Neuronal stem cell (in vitro differentiated cells): ENCODE data around the gene YARS1.
A peak's percentile ranks its signal among the peaks of the same experiment; 100 is the strongest.

ENCODE experiments used
- DNase-seq: peaks from one replicate; pipeline ENCODE4 v3.0.0-alpha.2; 2013; ENCODE audit warnings: low spot score
- H2AFZ ChIP-seq: one replicate; pipeline ENCODE4 v1.6.1; 2013; ENCODE audit warnings: mild to moderate bottlenecking, low read length, inconsistent platforms
- H2AK5ac ChIP-seq: 2 replicates; pipeline ENCODE4 v1.6.1; 2013; ENCODE audit warnings: low read depth, mild to moderate bottlenecking, inconsistent platforms, low read length, moderate library complexity, mixed read lengths
- H2BK120ac ChIP-seq: 2 replicates; pipeline ENCODE4 v1.6.1; 2013; ENCODE audit warnings: low read depth, mild to moderate bottlenecking, inconsistent platforms, low read length, moderate library complexity, mixed read lengths
- H2BK12ac ChIP-seq: one replicate; pipeline ENCODE4 v1.6.1; 2013; ENCODE audit warnings: low read length, inconsistent platforms
- H2BK15ac ChIP-seq: 2 replicates; pipeline ENCODE4 v1.6.1; 2013; ENCODE audit warnings: mild to moderate bottlenecking, low read length, inconsistent platforms, mixed read lengths
- H2BK5ac ChIP-seq: one replicate; pipeline ENCODE4 v1.6.1; 2013; ENCODE audit warnings: inconsistent platforms, mild to moderate bottlenecking, low read length, moderate library complexity
- H3K14ac ChIP-seq: one replicate; pipeline ENCODE4 v1.6.1; 2013; ENCODE audit warnings: low read length, inconsistent platforms
- H3K18ac ChIP-seq: 2 replicates; pipeline ENCODE4 v1.6.1; 2013; ENCODE audit warnings: low read length, inconsistent platforms
- H3K23ac ChIP-seq: 2 replicates; pipeline ENCODE4 v1.6.1; 2013; ENCODE audit warnings: low read depth, mild to moderate bottlenecking, mixed read lengths, low read length, inconsistent platforms; ENCODE audit not compliant: poor library complexity
- H3K27ac ChIP-seq: replicated peaks from 3 replicates; pipeline ENCODE4 v1.5.1; 2013; ENCODE audit warnings: low read length, inconsistent platforms
- H3K27me3 ChIP-seq, 3 experiments: 2 replicates each; pipeline ENCODE4 v1.6.1; 2013; ENCODE audit warnings: low read length in 3 of 3, mild to moderate bottlenecking in 2 of 3, inconsistent platforms in 1 of 3, low read depth in 1 of 3, mixed read lengths in 1 of 3, moderate library complexity in 1 of 3; ENCODE audit not compliant: control insufficient read depth in 3 of 3, insufficient read depth in 3 of 3
- H3K36me3 ChIP-seq, 2 donors: replicated peaks in 1 of 2; 2 replicates each; pipeline ENCODE4 v1.6.1; 2013; ENCODE audit warnings: low read length in 2 of 2; ENCODE audit not compliant: control insufficient read depth in 2 of 2, insufficient read depth in 2 of 2
- H3K4ac ChIP-seq: 2 replicates; pipeline ENCODE4 v1.6.1; 2013; ENCODE audit warnings: inconsistent platforms, mild to moderate bottlenecking, low read length, moderate library complexity
- H3K4me1 ChIP-seq, 2 donors: 1 replicate in 1 of 2; 2 replicates in 1 of 2; pipeline ENCODE4 v1.6.1; 2013; ENCODE audit warnings: low read length in 2 of 2, low read depth in 1 of 2; ENCODE audit not compliant: control insufficient read depth in 2 of 2, insufficient read depth in 1 of 2
- H3K4me2 ChIP-seq: one replicate; pipeline ENCODE4 v1.6.1; 2013; ENCODE audit warnings: mild to moderate bottlenecking, low read length, inconsistent platforms; ENCODE audit not compliant: insufficient read depth, poor library complexity, severe bottlenecking
- H3K4me3 ChIP-seq, 2 donors: 2 replicates each; pipeline ENCODE4 v1.5.1; 2013; ENCODE audit warnings: low read length in 2 of 2, mild to moderate bottlenecking in 2 of 2, inconsistent platforms in 1 of 2, moderate library complexity in 1 of 2
- H3K79me1 ChIP-seq: one replicate; pipeline ENCODE4 v1.6.1; 2013; ENCODE audit warnings: low read depth, mild to moderate bottlenecking, inconsistent platforms, low read length, moderate library complexity
- H3K9ac ChIP-seq: one replicate; pipeline ENCODE4 v1.6.1; 2013; ENCODE audit warnings: mild to moderate bottlenecking, low read depth, low read length, inconsistent platforms; ENCODE audit not compliant: poor library complexity
- H3K9me3 ChIP-seq, 2 donors: replicated peaks in 1 of 2; 2 replicates each; pipeline versions ENCODE3 to v1.6.1; 2013; ENCODE audit warnings: low read length in 2 of 2, mild to moderate bottlenecking in 2 of 2, inconsistent platforms in 1 of 2, low read depth in 1 of 2, mixed read lengths in 1 of 2, moderate library complexity in 1 of 2; ENCODE audit not compliant: control insufficient read depth in 2 of 2, insufficient read depth in 1 of 2
- H4K8ac ChIP-seq: one replicate; pipeline ENCODE4 v1.6.1; 2013; ENCODE audit warnings: low read depth, mild to moderate bottlenecking, inconsistent platforms, low read length, moderate library complexity
- H4K91ac ChIP-seq: one replicate; pipeline ENCODE4 v1.6.1; 2013; ENCODE audit warnings: low read length, low read depth, mild to moderate bottlenecking, inconsistent platforms; ENCODE audit not compliant: poor library complexity
- WGBS, 2 donors: extraction: QIAGEN DNeasy Blood & Tissue Kit; methylation state at CpG; one replicate each; pipeline ENCODE4 v1.1.7; 2013; ENCODE audit warnings: missing lambda C conversion rate in 2 of 2, mixed read lengths in 1 of 2; ENCODE audit not compliant: insufficient read length in 2 of 2, insufficient replicate concordance in 1 of 2; ENCODE audit errors: extremely low coverage in 2 of 2; 5-methylcytosine and 5-hydroxymethylcytosine counted together

Gene YARS1

GRCh38 chr1:32767156-32767555 lies 50.0 kb downstream of the YARS1 start:
- Histone ChIP-seq H3K9ac (no peak overlapping the region), H3K14ac (no peak overlapping the region), H3K4me1 (peaks cover 14 to 24% of the 10 kb centered on the region in 2 donors), H3K18ac (no peak overlapping the region), H2BK5ac (no peak overlapping the region), H3K9me3 (no peaks in the 10 kb centered on the region), H2BK120ac (no peak overlapping the region), H3K27me3 (peaks cover 0 to 3% (median 0%) of the 10 kb centered on the region in 3 experiments), H3K4me3 (no peak overlapping the region), H3K4me2 (peak overlapping the region; percentile 21), H2AK5ac (no peak overlapping the region), H3K4ac (no peak overlapping the region), H2AFZ (no peak overlapping the region), H2BK15ac (no peak overlapping the region), H4K91ac (no peak overlapping the region), H3K36me3 (peaks cover 11 to 36% of the 10 kb centered on the region in 2 donors), H3K27ac (no peak overlapping the region), H3K23ac (no peak overlapping the region), H4K8ac (no peak overlapping the region), H3K79me1 (peaks cover 4% of the 10 kb centered on the region), H2BK12ac (no peak overlapping the region)
- DNase-seq = no peak
- WGBS, 2 donors = no CpG with 5 or more reads among the region's 8 CpGs

- H3K4me1 ChIP-seq = peaks cover 14 to 24% of the 10 kb centered on the region in 2 donors
- no peak overlapping the region for H3K27ac ChIP-seq
Measured at GRCh38 chr1:32766328-32766972, 50.7 kb downstream of the YARS1 start.

GRCh38 chr1:32765570-32766327 lies 51.4 kb downstream of the YARS1 start:
- Histone ChIP-seq H3K9ac (peak overlapping the region; percentile 79), H3K4ac (no peak overlapping the region), H3K27me3 (peaks cover 0 to 3% (median 0%) of the 10 kb centered on the region in 3 experiments), H2BK15ac (peak overlapping the region; percentile 32), H3K27ac (no peak overlapping the region), H2BK120ac (no peak overlapping the region), H3K4me3 (peak overlapping the region in 1 of 2 donors; percentile 71), H4K8ac (no peak overlapping the region), H2AFZ (no peak overlapping the region), H3K18ac (peak overlapping the region; percentile 87), H3K14ac (no peak overlapping the region), H3K23ac (peak overlapping the region; percentile 56), H3K4me1 (peaks cover 14 to 28% of the 10 kb centered on the region in 2 donors), H3K9me3 (no peaks in the 10 kb centered on the region), H4K91ac (no peak overlapping the region), H2AK5ac (peak overlapping the region; percentile 36), H3K4me2 (peak overlapping the region; percentile 71), H3K36me3 (peaks cover 11 to 35% of the 10 kb centered on the region in 2 donors), H2BK12ac (no peak overlapping the region), H3K79me1 (peaks cover 4% of the 10 kb centered on the region), H2BK5ac (no peak overlapping the region)
- DNase-seq = no peak
- WGBS, 2 donors = no CpG with 5 or more reads among the region's 27 CpGs

More at GRCh38 chr1:32766328-32766972, 50.7 kb downstream of the YARS1 start:
- Histone ChIP-seq H4K8ac (no peak overlapping the region), H2AK5ac (no peak overlapping the region), H3K4me2 (peak overlapping the region; percentile 71), H3K18ac (no peak overlapping the region), H2BK120ac (no peak overlapping the region), H2AFZ (peak overlapping the region; percentile 20), H3K4me3 (no peak overlapping the region), H3K36me3 (peaks cover 11 to 35% of the 10 kb centered on the region in 2 donors), H4K91ac (no peak overlapping the region), H3K14ac (no peak overlapping the region), H3K27me3 (peaks cover 0 to 3% (median 0%) of the 10 kb centered on the region in 3 experiments), H2BK5ac (no peak overlapping the region), H3K79me1 (peaks cover 3% of the 10 kb centered on the region), H2BK12ac (no peak overlapping the region), H3K9ac (no peak overlapping the region), H3K23ac (no peak overlapping the region), H3K9me3 (no peaks in the 10 kb centered on the region), H2BK15ac (no peak overlapping the region), H3K4ac (no peak overlapping the region)
- WGBS, 2 donors = no CpG with 5 or more reads among the region's 7 CpGs
- no peak for DNase-seq
